Measurements from ENCODE around the gene TGIF1.

Gene TGIF1

GRCh38 chr18:3456686-3457069 is 6.7 kb downstream of the TGIF1 start:
- peak overlapping the region; percentile 79 for H3K27ac ChIP-seq
- TF ChIP-seq ZFX (IDR thresholded peaks at IDR 0.05) (no peak), CTCF (conservative IDR thresholded peaks at IDR 0.05) (no peak)

GRCh38 chr18:3457261-3457724 is 7.3 kb downstream of the TGIF1 start:
- H3K27ac ChIP-seq, result peak overlapping the region; percentile 32
- TF ChIP-seq ZFX (IDR thresholded peaks at IDR 0.05) (no peak), CTCF (conservative IDR thresholded peaks at IDR 0.05) (no peak)

- no peak overlapping the region for H3K27ac ChIP-seq
- TF ChIP-seq CTCF (conservative IDR thresholded peaks at IDR 0.05), result no peak
- TF ChIP-seq ZFX (IDR thresholded peaks at IDR 0.05), result no peak
These were observed 8.4 kb downstream of the TGIF1 start for GRCh38 chr18:3458378-3458777.

- no peak overlapping the region; the same call in 1 of the 2 replicates for H3K27ac ChIP-seq
- TF ChIP-seq ZFX (IDR thresholded peaks at IDR 0.05) (no peak), CTCF (conservative IDR thresholded peaks at IDR 0.05) (no peak)
These were observed 9.2 kb downstream of the TGIF1 start for GRCh38 chr18:3458952-3459853.

- H3K27ac ChIP-seq, result no peak overlapping the region
- TF ChIP-seq CTCF (conservative IDR thresholded peaks at IDR 0.05), result no peak
- TF ChIP-seq ZFX (IDR thresholded peaks at IDR 0.05), result no peak
These were observed 10.9 kb downstream of the TGIF1 start for GRCh38 chr18:3460823-3461398.

GRCh38 chr18:3461704-3462103 is 11.7 kb downstream of the TGIF1 start:
- no peak for TF ChIP-seq CTCF (conservative IDR thresholded peaks at IDR 0.05)
- TF ChIP-seq ZFX (IDR thresholded peaks at IDR 0.05), result no peak
- H3K27ac ChIP-seq, result no peak overlapping the region

GRCh38 chr18:3463051-3463450 is 13.1 kb downstream of the TGIF1 start:
- H3K27ac ChIP-seq, result no peak overlapping the region
- no peak for TF ChIP-seq ZFX (IDR thresholded peaks at IDR 0.05)
- TF ChIP-seq CTCF (conservative IDR thresholded peaks at IDR 0.05), result no peak

Data from C4-2B (cell line).